Spinal cord (tissue), 10 donors: ENCODE results near the gene POLD2. TPM values are rescaled to one million over a fixed set of nuclear protein-coding genes. Genes with fewer than 3 reads are reported as not detected.
A peak's percentile ranks its signal among the peaks of the same experiment; 100 is the strongest.

ENCODE experiments used
- DNase-seq, 6 donors: peaks; one replicate each; pipeline versions ENCODE4 v3.0.0 to v3.0.0-alpha.2; 2013 to 2015; ENCODE audit warnings: low spot score in 6 of 6, low read depth in 4 of 6
- H3K27ac ChIP-seq: one replicate; pipeline ENCODE4 v1.5.1; 2013; ENCODE audit warnings: low read depth, low read length, control low read depth
- H3K27me3 ChIP-seq: one replicate; pipeline ENCODE4 v1.6.1; 2013; ENCODE audit warnings: low read length; ENCODE audit not compliant: control insufficient read depth, insufficient read depth
- H3K36me3 ChIP-seq: one replicate; pipeline ENCODE4 v1.6.1; 2013; ENCODE audit warnings: low read length; ENCODE audit not compliant: control insufficient read depth, insufficient read depth
- H3K4me1 ChIP-seq: one replicate; pipeline ENCODE4 v1.6.1; 2013; ENCODE audit warnings: low read length; ENCODE audit not compliant: control insufficient read depth, insufficient read depth
- H3K4me3 ChIP-seq: one replicate; pipeline ENCODE4 v1.5.1; 2013; ENCODE audit warnings: low read depth, low read length, control low read depth
- H3K9me3 ChIP-seq: one replicate; pipeline ENCODE4 v1.6.1; 2013; ENCODE audit warnings: low read length; ENCODE audit not compliant: control insufficient read depth, insufficient read depth
- WGBS: methylation state at CpG from one replicate; pipeline ENCODE4 v1.1.5; 2013; ENCODE audit warnings: missing lambda C conversion rate; ENCODE audit not compliant: insufficient coverage; 5-methylcytosine and 5-hydroxymethylcytosine counted together
- polyA plus RNA-seq, 2 donors: library from polyadenylated mRNA; unstranded; fragments of 120-200 nt; gene quantifications; one replicate each; pipeline ENCODE4 v1.2.1, GENCODE V29; 2013; ENCODE audit not compliant: insufficient read length in 2 of 2
- total RNA-seq, 2 donors: library from RNA; depleted of rRNA in 1 of 2; stranded (reverse); fragments of 120-200 nt in 1 of 2; fragments of >200 nt in 1 of 2; gene quantifications; one replicate each; pipeline versions ENCODE4 v1.2.3 to v1.2.4, GENCODE V29; 2013 to 2014
- donor health status: healthy.

POLD2 gene
- total and polyA plus RNA-seq, 4 donors: 40.7 to 115 (median 100) TPM

DNA sequence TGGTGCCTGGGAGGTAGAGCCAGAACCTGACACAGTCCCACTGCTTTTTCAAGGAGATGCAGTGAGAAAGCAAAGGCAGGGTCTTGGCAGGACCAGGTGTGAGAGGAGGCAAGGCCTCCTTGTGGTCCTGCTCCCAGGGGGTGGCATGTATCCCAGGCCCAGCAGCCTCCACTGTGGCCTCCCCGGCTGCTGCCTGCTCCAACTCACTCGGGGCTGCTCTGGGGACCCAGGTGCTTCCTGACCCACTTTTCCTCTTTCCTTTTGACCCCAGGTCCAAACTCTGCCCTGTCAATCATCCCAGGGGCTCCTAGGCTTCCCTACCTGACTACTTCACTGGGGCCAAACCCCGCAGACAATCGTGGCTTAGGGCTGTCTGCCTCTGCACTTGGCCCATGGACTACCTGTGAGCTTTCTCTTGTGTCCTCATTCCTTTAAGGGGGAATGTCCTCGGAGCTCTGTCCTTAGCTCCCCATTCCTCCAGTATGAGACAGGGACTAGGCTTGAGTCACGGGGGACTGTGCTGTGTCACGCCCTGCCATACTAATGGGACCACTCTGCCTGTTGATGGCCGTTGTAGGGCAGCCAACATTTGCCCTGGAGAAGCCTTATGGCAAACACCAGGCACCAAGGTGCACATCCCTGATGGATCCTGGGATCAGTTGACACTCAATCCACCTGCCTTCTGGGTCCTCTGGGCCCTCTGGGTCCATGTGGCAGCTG lies 20.3 kb downstream of the POLD2 start:
- H3K27me3 ChIP-seq: peaks cover 2% of the 10 kb centered on the region
- H3K4me3 ChIP-seq: no peak overlapping the region
- peak overlapping the region; percentile 84 for H3K27ac ChIP-seq
- H3K9me3 ChIP-seq: no peaks in the 10 kb centered on the region
- DNase-seq: no peak
- WGBS: 80% methylated on average over 8 of the region's 8 CpGs
- H3K36me3 ChIP-seq: peaks cover 17% of the 10 kb centered on the region
- peaks cover 69% of the 10 kb centered on the region for H3K4me1 ChIP-seq

DNA sequence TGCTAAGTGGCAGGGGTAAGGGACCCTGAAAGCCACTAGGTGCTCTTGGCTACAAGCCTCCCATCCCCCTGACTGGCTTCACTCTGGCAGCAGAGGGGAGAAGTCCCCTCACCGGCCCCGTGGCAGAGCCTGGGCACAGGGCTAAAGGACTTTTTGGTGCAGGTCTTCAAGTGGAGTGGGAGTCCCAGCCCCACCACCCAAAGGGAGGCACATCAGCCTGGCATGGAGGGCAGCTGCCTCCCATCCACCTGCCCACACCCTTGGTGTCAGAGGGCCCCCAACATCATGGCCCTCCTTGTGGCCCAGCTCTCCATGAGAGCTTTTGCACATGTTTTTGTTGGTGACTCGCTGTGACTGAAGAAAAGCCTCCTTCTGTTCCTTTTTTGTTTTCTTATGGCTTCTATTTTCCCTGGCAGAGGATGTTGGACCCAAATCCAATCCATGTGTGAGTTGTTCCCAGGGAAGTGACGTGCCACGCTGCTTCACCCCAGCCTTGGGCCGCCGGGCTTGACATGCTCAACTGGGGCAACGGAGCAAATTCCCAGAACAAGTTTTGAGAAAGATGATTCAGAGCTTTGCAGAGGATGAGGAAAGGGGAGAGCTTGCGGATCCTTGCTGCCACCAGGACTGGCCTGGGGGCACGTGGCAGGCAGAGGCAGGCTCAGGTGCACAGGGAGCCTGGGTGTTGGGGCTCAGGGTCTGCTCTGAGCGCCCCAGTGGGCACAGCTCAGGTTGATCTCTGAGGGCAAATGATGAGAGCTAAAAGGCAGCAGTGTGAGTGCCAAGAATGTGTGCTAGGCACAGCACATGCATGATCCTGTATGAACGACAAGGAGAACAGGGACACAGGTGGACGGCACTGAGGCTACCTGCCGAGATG lies 21.1 kb downstream of the POLD2 start:
- Histone ChIP-seq H3K36me3 (peaks cover 9% of the 10 kb centered on the region), H3K27me3 (peaks cover 2% of the 10 kb centered on the region), H3K27ac (peak overlapping the region; percentile 84), H3K9me3 (no peaks in the 10 kb centered on the region), H3K4me1 (peaks cover 66% of the 10 kb centered on the region), H3K4me3 (no peak overlapping the region)
- WGBS: 74% methylated on average over 11 of the region's 14 CpGs
- peak in 1 of 6 donors; percentile 65 for DNase-seq

DNA sequence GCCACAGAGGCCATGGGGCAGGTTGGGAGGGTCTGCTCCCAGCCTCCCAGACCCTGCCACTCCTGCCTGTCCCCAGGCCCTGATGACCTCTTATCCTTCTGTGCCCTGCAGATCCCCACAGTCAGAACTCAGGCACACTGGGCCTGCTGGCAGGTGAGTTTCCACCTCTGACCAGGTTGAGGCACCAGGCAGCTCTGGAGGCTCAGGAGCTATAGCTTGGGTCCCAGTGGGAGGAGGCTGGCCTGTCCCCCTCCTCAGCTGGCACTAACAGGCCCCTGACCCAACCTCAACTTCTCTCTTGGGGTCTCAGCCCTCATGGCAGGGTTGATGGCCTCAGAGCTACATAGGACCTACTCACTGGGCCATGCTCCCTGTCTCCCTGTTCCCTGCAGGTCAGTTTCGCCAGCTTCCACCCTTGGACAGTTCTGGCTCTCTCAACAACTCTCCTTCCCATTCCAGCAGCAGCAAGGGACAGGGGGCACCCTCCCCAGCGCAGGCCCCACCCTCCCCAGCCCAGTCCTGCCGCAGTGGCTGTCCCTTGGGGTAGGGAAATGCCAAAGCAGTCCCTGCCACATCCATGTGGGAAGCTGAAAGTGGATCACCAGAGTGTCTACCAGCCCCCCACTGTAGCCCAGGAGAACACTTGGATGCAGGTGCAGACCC lies 21.9 kb downstream of the POLD2 start:
- 96% methylated on average over 3 of the region's 3 CpGs for WGBS

DNA sequence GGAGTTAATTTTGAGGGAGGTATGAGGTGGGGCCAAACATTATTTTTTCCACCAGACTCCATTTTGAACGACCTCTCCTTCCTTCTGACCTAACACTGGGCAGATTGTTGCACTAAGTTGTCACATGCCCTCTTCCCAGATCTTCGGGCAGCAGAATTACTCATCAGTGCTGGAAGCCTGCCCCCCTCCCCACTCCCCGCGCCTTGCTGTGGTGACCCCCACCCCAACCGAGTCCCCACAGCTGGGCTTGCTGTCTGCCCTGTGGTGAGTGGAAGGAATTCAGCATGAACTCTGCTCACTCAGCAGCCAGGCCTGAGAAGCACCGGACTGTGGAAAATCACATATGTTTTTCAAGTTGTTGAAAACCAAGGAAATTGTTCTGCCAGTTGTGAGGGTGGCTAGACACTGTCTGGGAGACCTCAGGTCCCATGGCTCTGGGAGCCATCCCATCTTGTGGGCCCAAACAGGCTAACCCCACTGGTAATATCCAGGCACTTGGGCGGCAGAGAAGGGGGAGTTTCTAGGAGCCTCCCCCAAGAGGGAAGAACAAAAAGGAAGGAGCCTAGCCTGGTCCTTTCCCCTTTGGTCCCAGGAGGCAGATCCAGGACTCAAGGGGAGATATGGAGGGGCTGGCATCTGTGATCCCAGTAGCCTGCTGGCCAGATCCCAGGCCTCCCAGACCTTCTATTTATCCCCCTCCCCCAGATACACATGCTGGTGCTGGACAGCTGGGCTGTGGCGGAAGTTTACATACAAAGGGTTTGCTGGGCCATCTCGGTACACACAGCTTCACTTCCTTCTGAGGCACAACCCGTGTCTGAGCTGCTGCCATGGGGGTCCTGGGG lies 22.7 kb downstream of the POLD2 start:
- peaks cover 50% of the 10 kb centered on the region for H3K4me1 ChIP-seq
- no peaks in the 10 kb centered on the region for H3K36me3 ChIP-seq
- peak in 1 of 6 donors; percentile 49 for DNase-seq
- H3K9me3 ChIP-seq: no peaks in the 10 kb centered on the region
- no peak overlapping the region for H3K4me3 ChIP-seq
- H3K27ac ChIP-seq: peak overlapping the region; percentile 84
- H3K27me3 ChIP-seq: peaks cover 2% of the 10 kb centered on the region
- 86% methylated on average over 5 of the region's 10 CpGs for WGBS

More for the DNA sequence above, 21.9 kb downstream of the POLD2 start:
- no peaks in the 10 kb centered on the region for H3K9me3 ChIP-seq
- H3K27me3 ChIP-seq: peaks cover 2% of the 10 kb centered on the region
- peaks cover 58% of the 10 kb centered on the region for H3K4me1 ChIP-seq
- no peak overlapping the region for H3K4me3 ChIP-seq
- no peak for DNase-seq
- peak overlapping the region; percentile 84 for H3K27ac ChIP-seq
- peaks cover 1% of the 10 kb centered on the region for H3K36me3 ChIP-seq

DNA sequence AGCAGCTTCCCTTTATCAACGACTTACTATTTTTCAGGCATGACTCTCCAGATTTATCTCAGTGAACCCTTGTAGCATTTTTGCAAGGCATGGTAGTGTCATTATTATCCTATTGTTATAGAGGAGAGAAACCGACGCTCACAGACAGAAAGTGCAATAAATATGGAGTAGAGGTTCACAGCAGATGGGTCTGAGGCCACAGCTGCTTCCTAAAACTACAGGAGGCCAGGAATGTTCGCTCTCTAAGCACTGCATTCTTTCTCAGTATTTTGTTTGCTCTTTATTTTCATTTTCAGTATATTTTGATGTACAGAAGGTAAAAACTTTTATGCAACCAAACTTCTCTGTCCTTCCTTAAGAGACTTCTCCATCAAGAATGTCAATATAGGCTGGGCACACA lies 23.7 kb downstream of the POLD2 start:
- Histone ChIP-seq H3K4me3 (no peak overlapping the region), H3K27ac (peak overlapping the region; percentile 84), H3K36me3 (no peaks in the 10 kb centered on the region), H3K9me3 (no peaks in the 10 kb centered on the region), H3K27me3 (peaks cover 1% of the 10 kb centered on the region), H3K4me1 (peaks cover 40% of the 10 kb centered on the region)
- DNase-seq: no peak
- WGBS: no CpG with 5 or more reads among the region's 4 CpGs

DNA sequence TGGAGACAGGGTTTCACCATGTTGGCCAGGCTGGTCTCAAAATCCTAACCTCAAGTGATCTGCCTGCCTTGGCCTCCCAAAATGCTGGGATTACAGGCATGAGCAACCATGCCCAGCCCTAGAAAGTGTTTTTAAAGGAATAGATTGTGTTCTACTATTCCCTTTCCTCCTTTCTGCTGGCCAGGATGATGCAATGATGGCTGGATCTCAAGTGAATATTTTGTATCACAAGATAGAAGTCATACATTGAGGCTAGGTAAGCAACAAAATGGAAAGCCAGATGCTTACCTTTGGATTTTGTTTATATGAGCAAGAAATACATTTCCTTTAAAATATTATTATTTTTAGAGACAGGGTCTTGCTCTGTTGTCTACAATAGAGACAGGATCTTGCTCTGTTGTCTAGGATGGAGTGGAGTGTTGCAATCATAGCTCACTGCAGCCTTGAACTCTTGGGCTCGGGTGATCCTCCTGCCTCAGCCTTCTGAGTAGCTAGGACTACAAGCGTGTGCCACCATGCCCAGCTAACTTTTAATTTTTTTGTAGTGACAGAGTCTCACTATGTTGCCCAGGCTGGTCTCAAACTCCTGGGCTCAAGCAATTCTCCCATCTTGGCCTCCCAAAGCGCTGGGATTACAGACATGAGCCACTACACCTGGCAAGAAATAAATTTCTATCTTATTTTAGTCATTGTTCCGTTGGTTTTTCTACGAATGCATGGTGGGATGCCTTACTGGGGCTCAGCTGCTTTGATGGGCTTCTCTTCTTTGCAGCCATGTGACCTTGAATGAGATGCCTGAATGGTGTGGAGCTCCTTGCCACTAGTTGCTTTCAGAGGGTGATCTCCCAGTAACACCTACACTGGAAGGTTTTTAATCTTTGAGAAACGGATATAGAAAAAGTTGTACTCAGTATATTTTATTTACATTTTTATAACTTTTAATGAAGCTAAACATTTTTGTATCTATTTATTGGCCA lies 25.0 kb downstream of the POLD2 start:
- H3K9me3 ChIP-seq: no peaks in the 10 kb centered on the region
- no peak overlapping the region for H3K27ac ChIP-seq
- H3K4me1 ChIP-seq: peaks cover 30% of the 10 kb centered on the region
- DNase-seq: no peak
- WGBS: 85% methylated on average over 3 of the region's 6 CpGs
- no peaks in the 10 kb centered on the region for H3K27me3 ChIP-seq
- H3K36me3 ChIP-seq: no peaks in the 10 kb centered on the region
- no peak overlapping the region for H3K4me3 ChIP-seq

DNA sequence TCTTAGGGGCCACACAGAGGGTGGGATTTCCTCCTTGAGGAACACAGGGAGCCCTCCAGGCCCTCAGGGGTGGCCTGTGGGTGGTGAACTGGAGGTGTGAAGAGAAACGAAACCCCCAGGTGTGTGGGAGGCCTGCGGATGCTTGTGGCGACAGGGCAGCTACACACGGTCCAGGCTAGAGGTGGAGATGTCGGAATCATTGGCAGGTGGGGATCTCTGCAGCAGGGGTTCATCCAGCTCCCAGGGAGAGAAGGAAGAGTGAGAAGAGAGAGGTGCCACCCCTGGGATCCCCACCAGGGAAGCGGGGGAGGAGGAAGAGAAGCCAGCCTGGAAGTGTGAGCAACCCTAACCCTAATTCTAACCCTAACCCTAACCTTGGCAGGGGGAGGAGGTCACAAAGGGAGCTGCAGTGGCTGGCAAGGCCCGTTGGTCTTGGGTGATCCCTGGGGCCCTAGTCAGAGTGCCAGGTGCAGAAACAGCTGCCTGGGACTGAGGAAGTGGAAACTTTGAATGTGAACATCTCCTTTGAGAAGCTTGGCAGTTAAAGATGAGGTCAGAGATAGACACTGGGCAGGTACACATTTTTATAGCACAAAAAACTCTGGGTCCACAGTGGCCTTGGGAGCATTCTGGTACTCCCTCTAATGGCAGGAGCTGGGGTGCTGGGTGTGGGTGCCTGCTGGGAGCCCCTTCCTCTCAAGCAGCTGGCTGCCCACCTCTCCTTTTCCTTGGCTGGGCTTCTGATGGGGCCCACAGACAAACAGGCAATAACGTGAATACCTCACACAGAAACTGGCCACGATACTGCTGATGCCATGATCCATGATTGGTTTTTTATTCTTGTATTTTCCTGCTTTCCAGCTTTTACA lies 26.1 kb downstream of the POLD2 start:
- H3K27ac ChIP-seq: no peak overlapping the region
- H3K36me3 ChIP-seq: no peaks in the 10 kb centered on the region
- H3K27me3 ChIP-seq: no peaks in the 10 kb centered on the region
- no peak for DNase-seq
- H3K4me3 ChIP-seq: no peak overlapping the region
- WGBS: 80% methylated on average over 8 of the region's 9 CpGs
- peaks cover 20% of the 10 kb centered on the region for H3K4me1 ChIP-seq
- no peaks in the 10 kb centered on the region for H3K9me3 ChIP-seq
